ENCODE data around the gene PPP1R14D. TPM values are rescaled to one million over a fixed set of nuclear protein-coding genes. Genes with fewer than 3 reads are reported as not detected.

Gene PPP1R14D
- total and polyA plus RNA-seq, 2 of the 8 experiments (the other 6 are each of a cell fraction or from before 2014, with no cell fraction given), result not detected

GRCh38 chr15:40769274-40770146 is 59.0 kb downstream of the PPP1R14D start, which contains the start of gene C15orf62:
TSS of gene C15orf62 (plus strand) at chr15:40769980. CDS start at chr15:40770496, 516 bp downstream.
- Histone ChIP-seq H3K23ac (ENCODE audit: insufficient read length) (no peak within 1 kb of the TSS), H3K4me1 (replicated peaks in 1 of 4; ENCODE audit: control insufficient read depth in 3 of 4, insufficient read depth in 4 of 4, low read length in 3 of 4) (peaks cover 5 to 27% (median 15%) of the 10 kb centered on the region in 4 experiments), H3K18ac (ENCODE audit: extremely low read depth, low read length) (no peak within 1 kb of the TSS), H3K4me3 (ENCODE audit: extremely low read depth in 1 of 4, insufficient read depth in 2 of 4, low read depth in 3 of 4, low read length in 4 of 4) (no peak within 1 kb of the TSS), H3K27ac (ENCODE audit: low read depth, low read length) (no peak within 1 kb of the TSS; the same call in 1 of the 2 replicates), H2AK5ac (ENCODE audit: low read depth, low read length) (no peak within 1 kb of the TSS), H3K79me1 (ENCODE audit: low read depth, low read length) (no peaks in the 10 kb centered on the region; the same call in 1 of the 2 replicates), H2AFZ (ENCODE audit: low read length) (no peak within 1 kb of the TSS), H3K36me3 (ENCODE audit: control insufficient read depth in 2 of 4, insufficient read depth in 4 of 4, low read length in 3 of 4) (peaks cover 0 to 8% (median 0%) of the 10 kb centered on the region in 4 experiments; a peak in 2 of 8 replicates), H4K5ac (ENCODE audit: insufficient read length, low read depth, low read length) (no peak within 1 kb of the TSS), H3K14ac (ENCODE audit: insufficient read length) (no peak within 1 kb of the TSS), H4K91ac (replicated peaks; ENCODE audit: insufficient read length, low read length) (no peak within 1 kb of the TSS), H3K23me2 (ENCODE audit: low read depth, low read length) (peaks cover 2% of the 10 kb centered on the region; the same call in 1 of the 2 replicates), H3K4ac (replicated peaks; ENCODE audit: insufficient read length, low read depth, low read length) (no peak within 1 kb of the TSS), H3K4me2 (ENCODE audit: insufficient read depth in 1 of 2, low read depth in 2 of 2, low read length in 2 of 2) (no peak within 1 kb of the TSS), H4K20me1 (replicated peaks in 1 of 2; ENCODE audit: control insufficient read depth in 1 of 2, insufficient read depth in 2 of 2, low read length in 2 of 2) (peaks cover 0 to 2% of the 10 kb centered on the region in 2 experiments), H2BK15ac (ENCODE audit: low read length) (no peak within 1 kb of the TSS), H3K9ac (replicated peaks in 1 of 4; ENCODE audit: extremely low read depth in 1 of 4, low read depth in 3 of 4, low read length in 3 of 4) (no peak within 1 kb of the TSS; a peak in 1 of 7 replicates), H3K9me3 (ENCODE audit: insufficient read depth in 2 of 2, low read depth in 1 of 2, low read length in 1 of 2) (no peaks in the 10 kb centered on the region), H4K8ac (ENCODE audit: extremely low read depth, insufficient read depth, low read length) (no peak within 1 kb of the TSS; the same call in 1 of the 2 replicates), H2BK12ac (ENCODE audit: low read depth, low read length) (no peak within 1 kb of the TSS), H2BK120ac (replicated peaks; ENCODE audit: low read depth, low read length) (no peak within 1 kb of the TSS), H3K56ac (replicated peaks; ENCODE audit: insufficient read length, low read depth, low read length) (no peak within 1 kb of the TSS), H3K27me3 (replicated peaks in 1 of 4; ENCODE audit: control insufficient read depth in 3 of 4, extremely low read depth in 1 of 4, insufficient read depth in 3 of 4, low read length in 3 of 4) (no peaks in the 10 kb centered on the region), H3K79me2 (ENCODE audit: control insufficient read depth in 1 of 2, insufficient read depth in 2 of 2, low read length in 2 of 2) (no peaks in the 10 kb centered on the region), H2BK20ac (ENCODE audit: low read length) (no peak within 1 kb of the TSS), H2BK5ac (ENCODE audit: low read depth, low read length) (no peak within 1 kb of the TSS; the same call in 1 of the 2 replicates)
- no peak for DNase-seq (ENCODE audit: low read depth in 1 of 2, low spot score in 2 of 2)
- ChIA-PET POLR2A (ENCODE audit: partially characterized antibody) (interaction anchor here (0.9 to 2.7 kb wide), 6 partner anchors 10 to 319 kb away, joined by 3 to 11 read pairs (median 4); no protein-coding TSS in a partner anchor), CTCF (ENCODE audit: partially characterized antibody) (interaction anchor here (0.6 to 15.3 kb wide), 9 partner anchors 14 to 179 kb away, joined by 3 to 184 read pairs (median 7); no protein-coding TSS in a partner anchor)
- TF ChIP-seq, protein P1, sequence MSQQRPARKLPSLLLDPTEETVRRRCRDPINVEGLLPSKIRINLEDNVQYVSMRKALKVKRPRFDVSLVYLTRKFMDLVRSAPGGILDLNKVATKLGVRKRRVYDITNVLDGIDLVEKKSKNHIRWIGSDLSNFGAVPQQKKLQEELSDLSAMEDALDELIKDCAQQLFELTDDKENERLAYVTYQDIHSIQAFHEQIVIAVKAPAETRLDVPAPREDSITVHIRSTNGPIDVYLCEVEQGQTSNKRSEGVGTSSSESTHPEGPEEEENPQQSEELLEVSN (IDR thresholded peaks at IDR 0.05), result no peak
- TF ChIP-seq BACH1 (IDR thresholded peaks at IDR 0.05; ENCODE audit: low read length) (no peak), EZH2 (IDR thresholded peaks at IDR 0.05; ENCODE audit: low read depth, low read length, severe bottlenecking) (no peak)
- WGBS, 2 experiments (ENCODE audit: extremely low coverage in 1 of 2, insufficient coverage in 1 of 2, insufficient read length in 1 of 2, insufficient replicate concordance in 2 of 2, low coverage in 1 of 2, low lambda C conversion rate in 2 of 2, missing lambda C conversion rate in 1 of 2), result 90% methylated on average over 28 of the region's 28 CpGs; no CpG with 5 or more reads in 1 of the 2 experiments
- no peak for FAIRE-seq
